Nephron progenitor cell (in vitro differentiated cells): ENCODE data around the gene GUCA2B.

Experiments used
- DNase-seq: peaks from one replicate; pipeline ENCODE4 v3.0.0; 2021
- H3K27ac Mint-ChIP-seq: 2 replicates; pipeline ENCODE4 v1.8.0; 2021; ENCODE audit warnings: mild to moderate bottlenecking, moderate library complexity, mixed read lengths
- H3K27me3 Mint-ChIP-seq: 2 replicates; pipeline ENCODE4 v1.8.0; 2021; ENCODE audit warnings: mild to moderate bottlenecking, low read depth, mixed read lengths; ENCODE audit not compliant: poor library complexity
- H3K36me3 Mint-ChIP-seq: 2 replicates; pipeline ENCODE4 v1.8.0; 2021; ENCODE audit warnings: low read depth, mixed read lengths
- H3K4me1 Mint-ChIP-seq: 2 replicates; pipeline ENCODE4 v1.8.0; 2021; ENCODE audit warnings: mixed read lengths
- H3K4me3 Mint-ChIP-seq: 2 replicates; pipeline ENCODE4 v1.8.0; 2021; ENCODE audit warnings: mild to moderate bottlenecking, moderate library complexity, mixed read lengths
- H3K9me3 Mint-ChIP-seq: 2 replicates; pipeline ENCODE4 v1.8.0; 2021; ENCODE audit warnings: mild to moderate bottlenecking, moderate library complexity, mixed read lengths
- CTCF ChIP-seq: fragments of 200-600 bp; sonication (generic); IDR thresholded peaks from 2 replicates; pipeline ENCODE4 v1.5.0; 2021; ENCODE audit warnings: antibody characterized with exemption

Gene GUCA2B

DNA sequence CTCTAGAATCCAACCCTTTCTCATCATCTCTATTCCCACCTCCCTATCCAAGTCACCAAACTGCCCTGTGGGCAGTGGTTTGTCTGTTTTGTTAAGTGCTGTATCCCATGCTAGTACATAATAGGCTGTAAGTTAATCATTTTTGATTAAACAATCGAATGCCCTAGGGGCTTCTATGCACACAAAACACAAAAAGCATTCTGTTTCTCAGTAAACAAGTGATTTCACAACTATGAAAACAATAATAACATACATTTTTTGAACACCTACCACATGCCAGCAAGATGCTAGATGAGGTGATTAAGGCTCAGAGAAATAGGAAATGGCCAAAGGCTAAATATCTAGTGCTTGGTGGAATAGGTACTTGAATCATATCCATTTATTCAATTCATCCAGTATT lies 5.0 kb upstream of the GUCA2B start:
- DNase-seq = no peak
- Mint-ChIP-seq H3K27me3 (peaks cover 19% of the 10 kb centered on the region), H3K4me1 (peaks cover 18% of the 10 kb centered on the region), H3K27ac (no peak overlapping the region), H3K9me3 (no peaks in the 10 kb centered on the region), H3K4me3 (no peak overlapping the region), H3K36me3 (no peaks in the 10 kb centered on the region)
- TF ChIP-seq CTCF = no peak

DNA sequence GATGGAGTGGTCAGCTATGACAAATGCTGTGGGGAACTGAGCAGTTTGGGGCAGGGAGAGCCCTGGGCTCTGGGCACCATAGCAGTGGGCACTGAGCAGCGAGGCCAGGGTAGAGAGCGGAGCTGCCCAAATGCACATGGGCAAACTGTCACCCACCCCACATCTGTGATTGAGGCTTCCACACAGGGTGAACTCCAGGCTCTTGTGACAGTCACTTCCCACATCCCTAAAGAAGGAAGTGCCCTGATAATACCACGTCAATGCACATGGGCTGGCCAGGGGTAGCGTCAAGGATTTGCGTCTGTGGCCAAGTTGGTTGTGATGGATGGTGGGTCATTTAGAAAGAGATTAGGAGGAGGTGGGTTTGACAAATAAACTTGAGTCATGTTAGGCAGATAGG lies 2.6 kb upstream of the GUCA2B start:
- H3K27me3 Mint-ChIP-seq = peaks cover 15% of the 10 kb centered on the region
- TF ChIP-seq CTCF = no peak
- H3K36me3 Mint-ChIP-seq = no peaks in the 10 kb centered on the region
- no peaks in the 10 kb centered on the region for H3K9me3 Mint-ChIP-seq
- no peak overlapping the region for H3K4me3 Mint-ChIP-seq
- no peaks in the 10 kb centered on the region for H3K4me1 Mint-ChIP-seq
- H3K27ac Mint-ChIP-seq = no peak overlapping the region
- no peak for DNase-seq

- TF ChIP-seq CTCF = no peak
- no peak for DNase-seq
- Mint-ChIP-seq H3K27ac (no peak overlapping the region), H3K9me3 (no peaks in the 10 kb centered on the region), H3K4me3 (no peak overlapping the region), H3K36me3 (no peaks in the 10 kb centered on the region), H3K27me3 (peaks cover 15% of the 10 kb centered on the region), H3K4me1 (no peaks in the 10 kb centered on the region)
Measured at GRCh38 chr1:42152119-42152518, 1.1 kb upstream of the GUCA2B start.

GRCh38 chr1:42153624-42154023 lies 414 bp downstream of the GUCA2B start:
- DNase-seq = no peak
- H3K9me3 Mint-ChIP-seq = no peaks in the 10 kb centered on the region
- TF ChIP-seq CTCF = no peak
- peaks cover 18% of the 10 kb centered on the region for H3K27me3 Mint-ChIP-seq
- H3K27ac Mint-ChIP-seq = no peak overlapping the region
- H3K4me3 Mint-ChIP-seq = no peak overlapping the region
- H3K36me3 Mint-ChIP-seq = no peaks in the 10 kb centered on the region
- H3K4me1 Mint-ChIP-seq = no peaks in the 10 kb centered on the region

DNA sequence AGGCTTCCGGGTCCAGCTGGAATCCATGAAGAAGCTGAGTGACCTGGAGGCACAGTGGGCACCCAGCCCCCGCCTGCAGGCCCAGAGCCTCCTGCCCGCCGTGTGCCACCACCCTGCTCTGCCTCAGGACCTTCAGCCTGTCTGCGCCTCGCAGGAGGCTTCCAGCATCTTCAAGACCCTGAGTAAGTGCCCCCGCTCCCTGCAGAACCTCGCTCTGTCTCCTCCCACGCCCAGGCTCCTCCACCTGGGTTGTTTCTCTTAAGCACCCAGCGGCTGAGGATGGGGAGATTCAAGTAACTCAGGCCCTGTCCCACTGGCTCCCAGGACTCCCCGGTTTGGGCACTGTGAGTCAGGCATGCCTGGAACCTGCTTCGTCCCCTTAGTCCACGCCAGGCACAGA lies 1.5 kb downstream of the GUCA2B start:
- Mint-ChIP-seq H3K9me3 (peaks cover under 1% of the 10 kb centered on the region), H3K4me1 (no peaks in the 10 kb centered on the region), H3K27ac (no peak overlapping the region), H3K4me3 (no peak overlapping the region), H3K36me3 (no peaks in the 10 kb centered on the region), H3K27me3 (peaks cover 16% of the 10 kb centered on the region)
- DNase-seq = no peak
- TF ChIP-seq CTCF = no peak

DNA sequence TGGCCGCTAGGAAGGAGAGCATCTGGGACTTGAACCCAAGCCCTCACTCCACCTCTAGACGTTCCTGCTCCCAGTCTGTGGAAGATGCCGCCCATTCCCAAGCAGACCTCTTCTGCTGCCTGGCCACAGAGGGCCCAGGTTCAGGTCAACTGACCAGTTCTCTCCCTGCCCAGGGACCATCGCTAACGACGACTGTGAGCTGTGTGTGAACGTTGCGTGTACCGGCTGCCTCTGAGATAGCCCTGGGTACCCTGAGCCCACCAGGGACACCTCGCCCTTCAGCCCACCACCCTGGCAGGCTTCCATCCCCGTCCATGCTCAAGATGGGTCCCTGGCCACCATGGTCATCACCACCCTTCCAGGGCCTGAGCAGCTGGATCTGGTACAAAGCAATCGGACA lies 2.2 kb downstream of the GUCA2B start:
- H3K4me1 Mint-ChIP-seq = no peaks in the 10 kb centered on the region
- H3K36me3 Mint-ChIP-seq = no peaks in the 10 kb centered on the region
- peaks cover 13% of the 10 kb centered on the region for H3K27me3 Mint-ChIP-seq
- peaks cover 7% of the 10 kb centered on the region for H3K9me3 Mint-ChIP-seq
- no peak for TF ChIP-seq CTCF
- no peak overlapping the region for H3K27ac Mint-ChIP-seq
- no peak overlapping the region for H3K4me3 Mint-ChIP-seq
- DNase-seq = no peak
